Loucy (cell line): ENCODE measurements around the gene FBXL13.

Experiments used
- H2AFZ ChIP-seq: fragments of 200-600 bp; sonication (generic); 2 replicates; pipeline ENCODE4 v1.6.0; 2016; ENCODE audit warnings: antibody characterized with exemption, mild to moderate bottlenecking, low read length, moderate library complexity
- H3F3A ChIP-seq: fragments of 200-600 bp; 2 replicates; pipeline ENCODE4 v1.6.0; 2016; ENCODE audit warnings: antibody characterized with exemption, low read depth, mild to moderate bottlenecking
- H3K27me3 ChIP-seq: fragments of 200-600 bp; sonication (generic); 2 replicates; pipeline ENCODE4 v1.6.1; 2014; ENCODE audit warnings: low read length, mild to moderate bottlenecking; ENCODE audit not compliant: insufficient read depth, poor library complexity, severe bottlenecking
- H3K36me3 ChIP-seq: fragments of 200-600 bp; sonication (generic); 2 replicates; pipeline ENCODE4 v1.6.1; 2016; ENCODE audit warnings: low read length; ENCODE audit not compliant: insufficient read depth
- H3K4me1 ChIP-seq: fragments of 200-600 bp; sonication (generic); 2 replicates; pipeline ENCODE4 v1.5.1; 2014; ENCODE audit warnings: low read length, mild to moderate bottlenecking; ENCODE audit not compliant: insufficient read depth, poor library complexity, severe bottlenecking
- H3K4me2 ChIP-seq: fragments of 200-600 bp; sonication (generic); 2 replicates; pipeline ENCODE4 v1.6.0; 2014; ENCODE audit warnings: antibody characterized with exemption, low read length, low read depth, mild to moderate bottlenecking; ENCODE audit not compliant: poor library complexity, severe bottlenecking
- H3K4me3 ChIP-seq: fragments of 200-600 bp; sonication (generic); 2 replicates; pipeline ENCODE4 v1.5.1; 2014; ENCODE audit warnings: low read length, mild to moderate bottlenecking, mixed read lengths; ENCODE audit not compliant: poor library complexity, severe bottlenecking
- H3K79me2 ChIP-seq: fragments of 200-600 bp; sonication (generic); 2 replicates; pipeline ENCODE4 v1.6.1; 2014; ENCODE audit warnings: low read length; ENCODE audit not compliant: insufficient read depth
- H3K9ac ChIP-seq: fragments of 200-600 bp; sonication (generic); 2 replicates; pipeline ENCODE4 v1.6.0; 2014; ENCODE audit warnings: mild to moderate bottlenecking, low read depth, low read length, moderate library complexity; ENCODE audit not compliant: poor library complexity, severe bottlenecking
- H3K9me2 ChIP-seq: fragments of 200-600 bp; sonication (generic); replicated peaks from 2 replicates; pipeline ENCODE4 v1.6.1; 2016; ENCODE audit warnings: low read depth, low read length, mixed read lengths
- H3K9me3 ChIP-seq: fragments of 200-600 bp; sonication (generic); 2 replicates; pipeline ENCODE4 v1.6.1; 2014; ENCODE audit warnings: mild to moderate bottlenecking, antibody characterized with exemption, low read length, low read depth; ENCODE audit not compliant: insufficient read depth
- H4K20me1 ChIP-seq: fragments of 200-600 bp; sonication (generic); 2 replicates; pipeline ENCODE4 v1.6.0; 2014; ENCODE audit warnings: antibody characterized with exemption, low read length, mild to moderate bottlenecking; ENCODE audit not compliant: insufficient read depth, poor library complexity, severe bottlenecking
- EZH2phosphoT487 ChIP-seq: fragments of 200-600 bp; IDR thresholded peaks from 2 replicates; pipeline ENCODE4 v1.6.1; 2018; ENCODE audit warnings: antibody characterized with exemption, mild to moderate bottlenecking, moderate library complexity, borderline replicate concordance
- TF ChIP-seq, protein P1 (sequence below): fragments of 200-600 bp; sonication (generic); conservative IDR thresholded peaks from 2 replicates; pipeline ENCODE4 v1.5.1; 2014; ENCODE audit warnings: mild to moderate bottlenecking, antibody characterized with exemption, low read length

FBXL13 gene

GRCh38 chr7:103074519-103075336, at the start of gene FBXL13, which contains the start of gene ARMC10:
TSS of gene FBXL13 (minus strand) at chr7:103074796.
TSS of gene ARMC10 (plus strand) at chr7:103075140. CDS start at chr7:103075273, 133 bp downstream.
- no peak for TF ChIP-seq EZH2phosphoT487
- TF ChIP-seq, protein P1, sequence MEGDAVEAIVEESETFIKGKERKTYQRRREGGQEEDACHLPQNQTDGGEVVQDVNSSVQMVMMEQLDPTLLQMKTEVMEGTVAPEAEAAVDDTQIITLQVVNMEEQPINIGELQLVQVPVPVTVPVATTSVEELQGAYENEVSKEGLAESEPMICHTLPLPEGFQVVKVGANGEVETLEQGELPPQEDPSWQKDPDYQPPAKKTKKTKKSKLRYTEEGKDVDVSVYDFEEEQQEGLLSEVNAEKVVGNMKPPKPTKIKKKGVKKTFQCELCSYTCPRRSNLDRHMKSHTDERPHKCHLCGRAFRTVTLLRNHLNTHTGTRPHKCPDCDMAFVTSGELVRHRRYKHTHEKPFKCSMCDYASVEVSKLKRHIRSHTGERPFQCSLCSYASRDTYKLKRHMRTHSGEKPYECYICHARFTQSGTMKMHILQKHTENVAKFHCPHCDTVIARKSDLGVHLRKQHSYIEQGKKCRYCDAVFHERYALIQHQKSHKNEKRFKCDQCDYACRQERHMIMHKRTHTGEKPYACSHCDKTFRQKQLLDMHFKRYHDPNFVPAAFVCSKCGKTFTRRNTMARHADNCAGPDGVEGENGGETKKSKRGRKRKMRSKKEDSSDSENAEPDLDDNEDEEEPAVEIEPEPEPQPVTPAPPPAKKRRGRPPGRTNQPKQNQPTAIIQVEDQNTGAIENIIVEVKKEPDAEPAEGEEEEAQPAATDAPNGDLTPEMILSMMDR: no peak
- H3K36me3 ChIP-seq: no peaks in the 10 kb centered on the region
- H3K4me3 ChIP-seq: peak within 1 kb of the TSS; percentile 88
- H3K4me1 ChIP-seq: peaks cover 34% of the 10 kb centered on the region
- H3K9me2 ChIP-seq: no peaks in the 10 kb centered on the region
- H4K20me1 ChIP-seq: no peaks in the 10 kb centered on the region
- H3K27me3 ChIP-seq: no peaks in the 10 kb centered on the region
- H3F3A ChIP-seq: no peaks in the 10 kb centered on the region
- peak within 1 kb of the TSS; percentile 97 for H2AFZ ChIP-seq
- H3K4me2 ChIP-seq: peak within 1 kb of the TSS; percentile 92
- H3K9ac ChIP-seq: peak within 1 kb of the TSS; percentile 85
- H3K9me3 ChIP-seq: no peaks in the 10 kb centered on the region
- peaks cover 24% of the 10 kb centered on the region for H3K79me2 ChIP-seq

DNA sequence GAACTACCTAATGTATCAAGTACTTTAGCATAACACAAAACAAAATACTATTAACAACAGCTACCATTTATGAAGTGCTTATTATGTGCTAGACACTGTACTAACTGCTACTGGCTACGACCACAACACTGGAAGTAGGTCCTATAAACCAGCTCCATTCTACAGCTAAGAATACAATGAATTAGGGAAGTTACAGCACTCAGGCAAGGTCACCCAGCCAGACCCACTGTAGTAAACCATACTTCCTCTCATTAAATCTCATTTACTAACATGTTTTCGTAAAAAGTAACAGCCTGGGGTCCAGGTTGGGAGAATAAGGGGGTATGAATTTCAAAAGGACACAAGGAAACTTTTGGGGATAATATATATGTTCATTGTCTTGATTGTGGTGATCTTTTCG, 48.9 kb upstream of the FBXL13 start:
- no peaks in the 10 kb centered on the region for H3K27me3 ChIP-seq
- H4K20me1 ChIP-seq: no peaks in the 10 kb centered on the region
- no peaks in the 10 kb centered on the region for H3K4me1 ChIP-seq
- H3F3A ChIP-seq: no peaks in the 10 kb centered on the region
- H3K9ac ChIP-seq: no peak overlapping the region
- TF ChIP-seq EZH2phosphoT487: no peak
- TF ChIP-seq, protein P1: no peak
- no peaks in the 10 kb centered on the region for H3K79me2 ChIP-seq
- no peak overlapping the region for H3K4me3 ChIP-seq
- H3K9me2 ChIP-seq: no peaks in the 10 kb centered on the region
- H3K36me3 ChIP-seq: peaks cover 12% of the 10 kb centered on the region; the same call in 1 of the 2 replicates
- no peak overlapping the region for H2AFZ ChIP-seq
- H3K4me2 ChIP-seq: no peak overlapping the region
- no peaks in the 10 kb centered on the region for H3K9me3 ChIP-seq

- Histone ChIP-seq H3F3A (no peaks in the 10 kb centered on the region), H3K4me1 (no peaks in the 10 kb centered on the region), H3K79me2 (no peaks in the 10 kb centered on the region), H2AFZ (no peak overlapping the region), H3K36me3 (peaks cover 4% of the 10 kb centered on the region; the same call in 1 of the 2 replicates), H3K27me3 (no peaks in the 10 kb centered on the region), H4K20me1 (no peaks in the 10 kb centered on the region), H3K4me3 (no peak overlapping the region), H3K4me2 (no peak overlapping the region), H3K9ac (no peak overlapping the region), H3K9me3 (no peaks in the 10 kb centered on the region), H3K9me2 (no peaks in the 10 kb centered on the region)
- TF ChIP-seq, protein P1: no peak
- TF ChIP-seq EZH2phosphoT487: no peak
Measured at GRCh38 chr7:103121641-103122040, 47.0 kb upstream of the FBXL13 start.
